Measurements from ENCODE around the gene NOX3. TPM values are rescaled to one million over a fixed set of nuclear protein-coding genes. Genes with fewer than 3 reads are reported as not detected.

NOX3 gene
- total and polyA plus RNA-seq, 2 of the 8 experiments (the other 6 are each of a cell fraction or from before 2014, with no cell fraction given) = not detected

- no peak for TF ChIP-seq HDAC2 (IDR thresholded peaks at IDR 0.05; ENCODE audit: borderline replicate concordance in 1 of 2, low read depth in 2 of 2, low read length in 2 of 2)
- no peak for TF ChIP-seq KDM1A (IDR thresholded peaks at IDR 0.05; ENCODE audit: borderline replicate concordance, low read length)
- no peak for TF ChIP-seq GABPA (IDR thresholded peaks at IDR 0.05; ENCODE audit: borderline replicate concordance, insufficient read depth, low read length)
- no peak for TF ChIP-seq TBP (IDR thresholded peaks at IDR 0.05; ENCODE audit: low read depth, low read length)
Observed at GRCh38 chr6:155454008-155454407, 1.6 kb downstream of the NOX3 start (continued).
